ENCODE measurements around the gene ZNF891.

The ZNF891 gene

GRCh38 chr12:133108150-133108549 lies 21.9 kb downstream of the ZNF891 start:
- Histone ChIP-seq H3K9ac (ENCODE audit: low read depth, low read length) (no peak overlapping the region), H3K4me1 (ENCODE audit: control insufficient read depth, insufficient read depth, low read length) (no peaks in the 10 kb centered on the region), H3K4me3 (ENCODE audit: low read length) (no peak overlapping the region), H3K9me3 (replicated peaks; ENCODE audit: low read length) (peaks cover 66% of the 10 kb centered on the region), H3K4me2 (ENCODE audit: low read length) (no peak overlapping the region), H3K27me3 (ENCODE audit: control insufficient read depth, insufficient read depth, low read length) (no peaks in the 10 kb centered on the region), H3K36me3 (ENCODE audit: insufficient read depth, low read length) (peaks cover 56% of the 10 kb centered on the region)

GRCh38 chr12:133107121-133107520 lies 23.0 kb downstream of the ZNF891 start:
- Histone ChIP-seq H3K4me1 (ENCODE audit: control insufficient read depth, insufficient read depth, low read length) (no peaks in the 10 kb centered on the region), H3K9me3 (replicated peaks; ENCODE audit: low read length) (peaks cover 71% of the 10 kb centered on the region), H3K4me3 (ENCODE audit: low read length) (peak overlapping the region; percentile 35), H3K4me2 (ENCODE audit: low read length) (no peak overlapping the region), H3K9ac (ENCODE audit: low read depth, low read length) (no peak overlapping the region), H3K27me3 (ENCODE audit: control insufficient read depth, insufficient read depth, low read length) (no peaks in the 10 kb centered on the region), H3K36me3 (ENCODE audit: insufficient read depth, low read length) (peaks cover 66% of the 10 kb centered on the region)

GRCh38 chr12:133106253-133106652 lies 23.8 kb downstream of the ZNF891 start:
- Histone ChIP-seq H3K9me3 (replicated peaks; ENCODE audit: low read length) (peaks cover 77% of the 10 kb centered on the region), H3K4me2 (ENCODE audit: low read length) (no peak overlapping the region), H3K9ac (ENCODE audit: low read depth, low read length) (no peak overlapping the region), H3K4me3 (ENCODE audit: low read length) (peak overlapping the region; percentile 35), H3K4me1 (ENCODE audit: control insufficient read depth, insufficient read depth, low read length) (no peaks in the 10 kb centered on the region), H3K27me3 (ENCODE audit: control insufficient read depth, insufficient read depth, low read length) (no peaks in the 10 kb centered on the region), H3K36me3 (ENCODE audit: insufficient read depth, low read length) (peaks cover 73% of the 10 kb centered on the region)

- Histone ChIP-seq H3K4me1 (ENCODE audit: control insufficient read depth, insufficient read depth, low read length) (no peaks in the 10 kb centered on the region), H3K36me3 (ENCODE audit: insufficient read depth, low read length) (peaks cover 79% of the 10 kb centered on the region), H3K9ac (ENCODE audit: low read depth, low read length) (no peak overlapping the region), H3K4me3 (ENCODE audit: low read length) (peak overlapping the region; percentile 5), H3K27me3 (ENCODE audit: control insufficient read depth, insufficient read depth, low read length) (no peaks in the 10 kb centered on the region), H3K9me3 (replicated peaks; ENCODE audit: low read length) (peaks cover 80% of the 10 kb centered on the region), H3K4me2 (ENCODE audit: low read length) (no peak overlapping the region)
Observed at GRCh38 chr12:133105620-133106019, 24.5 kb downstream of the ZNF891 start.

GRCh38 chr12:133083345-133083744 lies 46.7 kb downstream of the ZNF891 start:
- H3K4me2 ChIP-seq (ENCODE audit: low read length): no peak overlapping the region
- no peak overlapping the region for H3K4me3 ChIP-seq (ENCODE audit: low read length)
- peaks cover 67% of the 10 kb centered on the region for H3K36me3 ChIP-seq (ENCODE audit: insufficient read depth, low read length)
- no peaks in the 10 kb centered on the region for H3K4me1 ChIP-seq (ENCODE audit: control insufficient read depth, insufficient read depth, low read length)
- H3K9me3 ChIP-seq (replicated peaks; ENCODE audit: low read length): peaks cover 40% of the 10 kb centered on the region
- H3K9ac ChIP-seq (ENCODE audit: low read depth, low read length): no peak overlapping the region
- no peaks in the 10 kb centered on the region for H3K27me3 ChIP-seq (ENCODE audit: control insufficient read depth, insufficient read depth, low read length)

GRCh38 chr12:133081159-133081780 lies 48.8 kb downstream of the ZNF891 start:
- Histone ChIP-seq H3K9me3 (replicated peaks; ENCODE audit: low read length) (peaks cover 48% of the 10 kb centered on the region), H3K9ac (ENCODE audit: low read depth, low read length) (peak overlapping the region; percentile 95), H3K27me3 (ENCODE audit: control insufficient read depth, insufficient read depth, low read length) (no peaks in the 10 kb centered on the region), H3K4me2 (ENCODE audit: low read length) (peak overlapping the region; percentile 84), H3K4me3 (ENCODE audit: low read length) (peak overlapping the region; percentile 86), H3K4me1 (ENCODE audit: control insufficient read depth, insufficient read depth, low read length) (no peaks in the 10 kb centered on the region), H3K36me3 (ENCODE audit: insufficient read depth, low read length) (peaks cover 50% of the 10 kb centered on the region)

- Histone ChIP-seq H3K9me3 (replicated peaks; ENCODE audit: low read length) (peaks cover 46% of the 10 kb centered on the region), H3K4me1 (ENCODE audit: control insufficient read depth, insufficient read depth, low read length) (no peaks in the 10 kb centered on the region)
Observed at GRCh38 chr12:133080368-133081158, 49.5 kb downstream of the ZNF891 start, which contains the start of gene ZNF140. Gene ZNF140 (plus strand): TSS chr12:133080923. CDS start chr12:133081321, 398 bp downstream.

GRCh38 chr12:133080026-133080367 lies 50.1 kb downstream of the ZNF891 start:
- H3K4me2 ChIP-seq (ENCODE audit: low read length): peak overlapping the region; percentile 84
- H3K9me3 ChIP-seq (replicated peaks; ENCODE audit: low read length): peaks cover 46% of the 10 kb centered on the region
- peaks cover 37% of the 10 kb centered on the region for H3K36me3 ChIP-seq (ENCODE audit: insufficient read depth, low read length)
- no peaks in the 10 kb centered on the region for H3K27me3 ChIP-seq (ENCODE audit: control insufficient read depth, insufficient read depth, low read length)
- H3K9ac ChIP-seq (ENCODE audit: low read depth, low read length): peak overlapping the region; percentile 95
- H3K4me1 ChIP-seq (ENCODE audit: control insufficient read depth, insufficient read depth, low read length): no peaks in the 10 kb centered on the region
- peak overlapping the region; percentile 86 for H3K4me3 ChIP-seq (ENCODE audit: low read length)

More at GRCh38 chr12:133080368-133081158, 49.5 kb downstream of the ZNF891 start, which contains the start of gene ZNF140:
- peak within 1 kb of the TSS; percentile 95 for H3K9ac ChIP-seq (ENCODE audit: low read depth, low read length)
- peak within 1 kb of the TSS; percentile 86 for H3K4me3 ChIP-seq (ENCODE audit: low read length)
- peaks cover 43% of the 10 kb centered on the region for H3K36me3 ChIP-seq (ENCODE audit: insufficient read depth, low read length)
- H3K4me2 ChIP-seq (ENCODE audit: low read length): peak within 1 kb of the TSS; percentile 84
- H3K27me3 ChIP-seq (ENCODE audit: control insufficient read depth, insufficient read depth, low read length): no peaks in the 10 kb centered on the region

- Histone ChIP-seq H3K9me3 (replicated peaks; ENCODE audit: low read length) (peaks cover 19% of the 10 kb centered on the region), H3K27me3 (ENCODE audit: control insufficient read depth, insufficient read depth, low read length) (no peaks in the 10 kb centered on the region)
Observed at GRCh38 chr12:133073836-133074235, 56.2 kb downstream of the ZNF891 start.

GRCh38 chr12:133063556-133063955 lies 66.5 kb downstream of the ZNF891 start:
- H3K4me2 ChIP-seq (ENCODE audit: low read length): no peak overlapping the region
- H3K4me1 ChIP-seq (ENCODE audit: control insufficient read depth, insufficient read depth, low read length): no peaks in the 10 kb centered on the region
- H3K27me3 ChIP-seq (ENCODE audit: control insufficient read depth, insufficient read depth, low read length): no peaks in the 10 kb centered on the region
- H3K4me3 ChIP-seq (ENCODE audit: low read length): no peak overlapping the region
- H3K36me3 ChIP-seq (ENCODE audit: insufficient read depth, low read length): peaks cover 17% of the 10 kb centered on the region
- H3K9ac ChIP-seq (ENCODE audit: low read depth, low read length): no peak overlapping the region
- H3K9me3 ChIP-seq (replicated peaks; ENCODE audit: low read length): peaks cover 75% of the 10 kb centered on the region

More at GRCh38 chr12:133073836-133074235, 56.2 kb downstream of the ZNF891 start:
- Histone ChIP-seq H3K36me3 (ENCODE audit: insufficient read depth, low read length) (no peaks in the 10 kb centered on the region), H3K4me2 (ENCODE audit: low read length) (no peak overlapping the region), H3K9ac (ENCODE audit: low read depth, low read length) (no peak overlapping the region), H3K4me1 (ENCODE audit: control insufficient read depth, insufficient read depth, low read length) (no peaks in the 10 kb centered on the region), H3K4me3 (ENCODE audit: low read length) (no peak overlapping the region)

- Histone ChIP-seq H3K27me3 (ENCODE audit: control insufficient read depth, insufficient read depth, low read length) (no peaks in the 10 kb centered on the region), H3K9ac (ENCODE audit: low read depth, low read length) (no peak overlapping the region), H3K4me2 (ENCODE audit: low read length) (no peak overlapping the region), H3K36me3 (ENCODE audit: insufficient read depth, low read length) (peaks cover 33% of the 10 kb centered on the region), H3K4me1 (ENCODE audit: control insufficient read depth, insufficient read depth, low read length) (no peaks in the 10 kb centered on the region), H3K9me3 (replicated peaks; ENCODE audit: low read length) (peaks cover 81% of the 10 kb centered on the region), H3K4me3 (ENCODE audit: low read length) (no peak overlapping the region)
Observed at GRCh38 chr12:133061954-133062353, 68.1 kb downstream of the ZNF891 start.
